ENCODE measurements around the gene COL23A1. TPM values are rescaled to one million over a fixed set of nuclear protein-coding genes. Genes with fewer than 3 reads are reported as not detected.

Gene COL23A1
- total RNA-seq, 2 experiments from 2014 or later: 0.10 to 0.18 TPM

GRCh38 chr5:178465861-178466288 lies 124.3 kb downstream of the COL23A1 start:
- H3K27me3 Mint-ChIP-seq: peaks cover 1% of the 10 kb centered on the region
- no peak overlapping the region for H3K4me3 Mint-ChIP-seq
- no peak for DNase-seq
- H3K27ac Mint-ChIP-seq: no peak overlapping the region
- H3K4me1 Mint-ChIP-seq: no peaks in the 10 kb centered on the region
- no peaks in the 10 kb centered on the region for H3K9me3 Mint-ChIP-seq
- ChIA-PET POLR2A (no interaction called here), CTCF (no interaction called here)
- H3K36me3 Mint-ChIP-seq (ENCODE audit: low read depth): no peaks in the 10 kb centered on the region

GRCh38 chr5:178465228-178465860 lies 124.8 kb downstream of the COL23A1 start:
- Mint-ChIP-seq H3K36me3 (ENCODE audit: low read depth) (no peaks in the 10 kb centered on the region), H3K4me3 (no peak overlapping the region), H3K27ac (no peak overlapping the region), H3K27me3 (peaks cover 1% of the 10 kb centered on the region), H3K4me1 (no peaks in the 10 kb centered on the region), H3K9me3 (no peaks in the 10 kb centered on the region)
- CTCF ChIA-PET: no interaction called here
- POLR2A ChIA-PET: no interaction called here
- DNase-seq: no peak

- Mint-ChIP-seq H3K27ac (no peak overlapping the region), H3K4me3 (no peak overlapping the region), H3K36me3 (ENCODE audit: low read depth) (no peaks in the 10 kb centered on the region), H3K4me1 (no peaks in the 10 kb centered on the region), H3K9me3 (no peaks in the 10 kb centered on the region), H3K27me3 (peaks cover 1% of the 10 kb centered on the region)
- ChIA-PET CTCF (no interaction called here), POLR2A (no interaction called here)
- no peak for DNase-seq
These were observed 125.7 kb downstream of the COL23A1 start for GRCh38 chr5:178464431-178465048.

- peaks cover 3% of the 10 kb centered on the region for H3K27me3 Mint-ChIP-seq
- H3K4me3 Mint-ChIP-seq: no peak overlapping the region
- no peaks in the 10 kb centered on the region for H3K36me3 Mint-ChIP-seq (ENCODE audit: low read depth)
- no peak for DNase-seq
- H3K27ac Mint-ChIP-seq: no peak overlapping the region
- ChIA-PET CTCF (interaction anchor here (0.6 to 1.1 kb wide), 2 partner anchors 229 to 1007 kb away, joined by 3 read pairs; no protein-coding TSS in a partner anchor), POLR2A (no interaction called here)
- H3K9me3 Mint-ChIP-seq: no peaks in the 10 kb centered on the region
- H3K4me1 Mint-ChIP-seq: no peaks in the 10 kb centered on the region
These were observed 126.7 kb downstream of the COL23A1 start for GRCh38 chr5:178463321-178464155.

DNA sequence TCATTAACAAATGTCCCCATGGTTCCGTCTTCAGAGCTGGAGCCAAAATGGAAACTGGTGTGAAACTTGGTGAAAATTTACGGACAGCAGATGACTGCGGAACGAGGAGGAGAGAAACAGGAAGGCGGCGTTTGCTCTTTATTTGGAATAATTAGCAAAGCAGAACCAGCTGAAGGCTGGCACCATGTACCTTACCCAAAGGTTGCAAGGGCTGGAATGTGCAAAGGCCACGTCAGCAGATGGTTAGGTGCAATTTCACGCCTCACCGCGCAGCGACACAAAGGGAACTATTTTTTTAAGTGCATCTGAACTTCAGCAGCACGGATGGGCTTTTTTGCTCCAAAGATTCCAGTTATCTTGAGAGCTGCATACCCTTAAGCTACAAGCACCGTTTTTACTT lies 127.4 kb downstream of the COL23A1 start:
- no peak for DNase-seq

GRCh38 chr5:178462076-178462475 lies 128.1 kb downstream of the COL23A1 start:
- ChIA-PET POLR2A (no interaction called here), CTCF (interaction anchor here (0.9 to 1.6 kb wide), 5 partner anchors 11 to 227 kb away, joined by 3 to 6 read pairs (median 4); no protein-coding TSS in a partner anchor)
- H3K27me3 Mint-ChIP-seq: peaks cover 3% of the 10 kb centered on the region
- no peaks in the 10 kb centered on the region for H3K4me1 Mint-ChIP-seq
- no peaks in the 10 kb centered on the region for H3K36me3 Mint-ChIP-seq (ENCODE audit: low read depth)
- H3K4me3 Mint-ChIP-seq: no peak overlapping the region
- no peak for DNase-seq
- no peaks in the 10 kb centered on the region for H3K9me3 Mint-ChIP-seq
- no peak overlapping the region for H3K27ac Mint-ChIP-seq

More for the DNA sequence above, 127.4 kb downstream of the COL23A1 start:
- Mint-ChIP-seq H3K9me3 (no peaks in the 10 kb centered on the region), H3K4me3 (no peak overlapping the region), H3K36me3 (ENCODE audit: low read depth) (no peaks in the 10 kb centered on the region), H3K4me1 (no peaks in the 10 kb centered on the region), H3K27ac (no peak overlapping the region), H3K27me3 (peaks cover 3% of the 10 kb centered on the region)
- ChIA-PET POLR2A (no interaction called here), CTCF (interaction anchor here (0.6 to 1.1 kb wide), 2 partner anchors 228 to 1008 kb away, joined by 3 read pairs; no protein-coding TSS in a partner anchor)

DNA sequence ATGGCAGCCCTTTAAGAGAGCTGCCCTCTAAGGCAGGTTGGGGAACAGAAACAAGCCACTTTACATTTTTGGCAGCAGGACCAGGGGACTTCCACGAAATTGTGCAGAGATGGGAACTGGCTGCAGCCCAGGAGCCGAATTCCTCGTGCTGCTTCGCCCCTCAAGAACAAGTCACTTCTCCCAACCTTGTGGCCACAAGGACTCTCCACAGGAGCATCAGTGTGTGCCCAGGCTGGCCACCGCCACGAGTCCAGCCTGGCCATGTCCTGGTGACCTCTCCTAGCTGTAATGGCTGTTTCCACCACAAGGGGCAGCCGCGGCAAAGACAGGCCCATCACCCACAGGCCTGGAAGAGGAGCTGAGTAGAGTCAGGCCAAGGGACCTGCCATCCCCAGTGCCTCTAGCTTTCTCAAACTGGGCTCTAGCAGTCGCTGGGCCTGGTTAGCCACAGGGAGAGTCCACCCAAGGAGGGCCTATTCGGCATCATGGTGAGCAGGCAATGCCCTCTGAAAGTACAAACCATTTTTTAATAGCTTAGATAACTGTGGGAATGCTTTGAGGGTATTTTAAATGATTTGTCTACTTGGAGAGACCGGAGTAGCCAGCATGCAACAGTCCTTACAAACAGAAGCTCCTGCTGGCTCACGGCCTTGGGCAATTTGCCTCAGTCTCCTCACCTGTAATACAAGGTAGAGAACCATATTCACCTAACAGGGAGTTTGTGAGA lies 129.0 kb downstream of the COL23A1 start:
- CTCF ChIA-PET: interaction anchor here (0.9 to 1.6 kb wide), 10 partner anchors 9 to 177 kb away, joined by 3 to 8 read pairs (median 4); no protein-coding TSS in a partner anchor
- Mint-ChIP-seq H3K9me3 (no peaks in the 10 kb centered on the region), H3K36me3 (ENCODE audit: low read depth) (no peaks in the 10 kb centered on the region), H3K27me3 (peaks cover 3% of the 10 kb centered on the region), H3K27ac (no peak overlapping the region), H3K4me1 (no peaks in the 10 kb centered on the region), H3K4me3 (no peak overlapping the region)
- DNase-seq: peak; percentile 54
- POLR2A ChIA-PET: no interaction called here

GRCh38 chr5:178460598-178460997 lies 129.6 kb downstream of the COL23A1 start:
- POLR2A ChIA-PET: no interaction called here
- no peak for DNase-seq
- no peak overlapping the region for H3K4me3 Mint-ChIP-seq

GRCh38 chr5:178460174-178460573 lies 130.0 kb downstream of the COL23A1 start:
- DNase-seq: no peak
- no peaks in the 10 kb centered on the region for H3K9me3 Mint-ChIP-seq
- CTCF ChIA-PET: interaction anchor here (1.0 to 1.2 kb wide), 2 partner anchors 21 to 26 kb away, joined by 3 read pairs; no protein-coding TSS in a partner anchor

More at GRCh38 chr5:178460598-178460997, 129.6 kb downstream of the COL23A1 start:
- CTCF ChIA-PET: interaction anchor here (1.0 to 1.6 kb wide), 7 partner anchors 9 to 176 kb away, joined by 3 to 8 read pairs (median 3); no protein-coding TSS in a partner anchor
- H3K9me3 Mint-ChIP-seq: no peaks in the 10 kb centered on the region
- no peaks in the 10 kb centered on the region for H3K36me3 Mint-ChIP-seq (ENCODE audit: low read depth)
- H3K4me1 Mint-ChIP-seq: no peaks in the 10 kb centered on the region
- H3K27me3 Mint-ChIP-seq: peaks cover 3% of the 10 kb centered on the region
- H3K27ac Mint-ChIP-seq: no peak overlapping the region

GRCh38 chr5:178458140-178458539 lies 132.1 kb downstream of the COL23A1 start:
- ChIA-PET CTCF (no interaction called here), POLR2A (no interaction called here)
- Mint-ChIP-seq H3K27ac (no peak overlapping the region), H3K36me3 (ENCODE audit: low read depth) (no peaks in the 10 kb centered on the region), H3K4me1 (no peaks in the 10 kb centered on the region), H3K27me3 (peaks cover 1% of the 10 kb centered on the region), H3K4me3 (no peak overlapping the region), H3K9me3 (no peaks in the 10 kb centered on the region)
- no peak for DNase-seq

More at GRCh38 chr5:178460174-178460573, 130.0 kb downstream of the COL23A1 start:
- no peaks in the 10 kb centered on the region for H3K4me1 Mint-ChIP-seq
- H3K4me3 Mint-ChIP-seq: no peak overlapping the region
- H3K36me3 Mint-ChIP-seq (ENCODE audit: low read depth): no peaks in the 10 kb centered on the region
- peaks cover 3% of the 10 kb centered on the region for H3K27me3 Mint-ChIP-seq
- POLR2A ChIA-PET: no interaction called here
- no peak overlapping the region for H3K27ac Mint-ChIP-seq

GRCh38 chr5:178457471-178457870 lies 132.7 kb downstream of the COL23A1 start:
- Mint-ChIP-seq H3K9me3 (no peaks in the 10 kb centered on the region), H3K4me1 (no peaks in the 10 kb centered on the region), H3K27ac (no peak overlapping the region), H3K27me3 (peaks cover 4% of the 10 kb centered on the region), H3K36me3 (ENCODE audit: low read depth) (no peaks in the 10 kb centered on the region), H3K4me3 (no peak overlapping the region)
- ChIA-PET POLR2A (no interaction called here), CTCF (no interaction called here)
- no peak for DNase-seq

DNA sequence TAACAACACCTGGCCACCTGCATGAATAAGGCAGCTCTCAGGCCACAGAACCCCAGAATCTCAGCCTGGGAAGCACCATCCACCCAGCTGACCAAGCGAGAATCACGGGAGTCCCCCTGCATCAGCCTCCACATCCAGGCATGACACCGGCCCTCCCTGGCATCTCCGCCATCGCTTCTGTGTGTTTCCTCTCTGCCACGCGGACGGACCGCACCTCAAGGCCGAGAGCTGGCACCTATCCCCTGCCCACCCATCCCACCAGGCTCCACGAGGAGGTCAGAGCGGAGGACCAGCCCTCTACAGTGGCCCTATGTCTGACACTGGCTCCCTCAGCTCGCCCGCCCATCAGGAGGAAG lies 134.7 kb downstream of the COL23A1 start:
- H3K4me1 Mint-ChIP-seq: no peaks in the 10 kb centered on the region
- no peak for DNase-seq
- CTCF ChIA-PET: no interaction called here
- POLR2A ChIA-PET: no interaction called here
- H3K36me3 Mint-ChIP-seq (ENCODE audit: low read depth): no peaks in the 10 kb centered on the region
- H3K27ac Mint-ChIP-seq: no peak overlapping the region
- H3K27me3 Mint-ChIP-seq: peaks cover 6% of the 10 kb centered on the region
- no peaks in the 10 kb centered on the region for H3K9me3 Mint-ChIP-seq
- no peak overlapping the region for H3K4me3 Mint-ChIP-seq

All from activated CD4-positive, alpha-beta memory T cell treated with anti-CD3 and anti-CD28 coated beads, Interleukin-2, amount 10 ng/mL, durations not matched to agents 7 days and 5 days (primary cell).